Testis (tissue), 2 donors: ENCODE measurements around the gene EYS.

Source experiments
- CTCF ChIP-seq, 3 experiments: fragments of 450-650 bp in 2 of 3; fragments of 200-600 bp in 1 of 3; sonication (generic) in 1 of 3; IDR thresholded peaks; one replicate each; pipeline ENCODE4 v1.5.1; 2016 to 2019; ENCODE audit warnings: antibody characterized with exemption in 3 of 3, mild to moderate bottlenecking in 2 of 3, moderate library complexity in 1 of 3
- POLR2A ChIP-seq: fragments of 450-650 bp; IDR thresholded peaks from one replicate; pipeline ENCODE4 v1.6.1; 2017; ENCODE audit warnings: antibody characterized with exemption, mild to moderate bottlenecking, moderate library complexity

GRCh38 chr6:64411226-64411625 lies 1295.8 kb downstream of the EYS start:
- TF ChIP-seq CTCF (IDR thresholded peaks at IDR 0.05) (no peak), POLR2A (no peak)
